ENCODE measurements around the gene WDSUB1.
A peak's percentile ranks its signal among the peaks of the same experiment; 100 is the strongest.

The WDSUB1 gene

GRCh38 chr2:159224061-159224813, 62.3 kb downstream of the WDSUB1 start:
- no peak for DNase-seq

GRCh38 chr2:159219394-159219998, 67.0 kb downstream of the WDSUB1 start:
- no peak for DNase-seq

GRCh38 chr2:159218389-159218788, 68.1 kb downstream of the WDSUB1 start:
- no peak for DNase-seq

- DNase-seq: no peak
Measured at GRCh38 chr2:159217676-159218075, 68.8 kb downstream of the WDSUB1 start.

- no peak for DNase-seq
Measured at GRCh38 chr2:159215116-159215515, 71.4 kb downstream of the WDSUB1 start.

- DNase-seq: no peak
Measured at GRCh38 chr2:159214325-159214865, 72.1 kb downstream of the WDSUB1 start.

- no peak for DNase-seq
Measured at GRCh38 chr2:159213296-159213695, 73.2 kb downstream of the WDSUB1 start.

- no peak for DNase-seq
Measured at GRCh38 chr2:159211447-159212396, 74.8 kb downstream of the WDSUB1 start.

GRCh38 chr2:159209341-159210306, 76.9 kb downstream of the WDSUB1 start:
- no peak for DNase-seq

GRCh38 chr2:159208438-159208837, 78.1 kb downstream of the WDSUB1 start:
- DNase-seq: no peak

GRCh38 chr2:159206736-159207380, 79.6 kb downstream of the WDSUB1 start:
- no peak for DNase-seq

- DNase-seq: no peak
Measured at GRCh38 chr2:159204381-159205144, 81.9 kb downstream of the WDSUB1 start.

GRCh38 chr2:159202568-159203071, 83.9 kb downstream of the WDSUB1 start:
- peak in 7 of 14 donors; percentile 11 to 68 (median 31) for DNase-seq

GRCh38 chr2:159201360-159202063, 85.0 kb downstream of the WDSUB1 start:
- DNase-seq: no peak

GRCh38 chr2:159200498-159200897, 86.0 kb downstream of the WDSUB1 start:
- DNase-seq: no peak

- DNase-seq: no peak
Measured at GRCh38 chr2:159199761-159200465, 86.6 kb downstream of the WDSUB1 start.

GRCh38 chr2:159199236-159199635, 87.3 kb downstream of the WDSUB1 start:
- DNase-seq: no peak

- DNase-seq: no peak
Measured at GRCh38 chr2:159196393-159196925, 90.0 kb downstream of the WDSUB1 start.
